Panc1 (cell line): Measurements from ENCODE around the gene OSBPL5.

Experiments used
- CTCF ChIP-seq: fragments of 450-650 bp; IDR thresholded peaks from 2 replicates; pipeline ENCODE4 v1.5.1; 2017; ENCODE audit warnings: mild to moderate bottlenecking
- POLR2AphosphoS5 ChIP-seq: IDR thresholded peaks from 2 replicates; pipeline ENCODE4 v1.6.1; 2012; ENCODE audit warnings: mild to moderate bottlenecking, low read depth, low read length, moderate library complexity
- REST ChIP-seq, 2 experiments: IDR thresholded peaks; 2 replicates each; pipeline ENCODE4 v1.6.1; 2011 to 2012; ENCODE audit warnings: low read depth in 2 of 2, control low read depth in 1 of 2, low read length in 1 of 2, mild to moderate bottlenecking in 1 of 2, moderate library complexity in 1 of 2; ENCODE audit not compliant: insufficient read depth in 1 of 2
- SIN3A ChIP-seq: IDR thresholded peaks from 2 replicates; pipeline ENCODE4 v1.6.1; 2012; ENCODE audit warnings: low read depth, mild to moderate bottlenecking, low read length, moderate library complexity, borderline replicate concordance; ENCODE audit not compliant: insufficient read depth
- TCF7L2 ChIP-seq: IDR thresholded peaks from 2 replicates; pipeline ENCODE4 v1.6.1; 2011; ENCODE audit warnings: mild to moderate bottlenecking, low read depth, low read length, inconsistent platforms

- no peak for TF ChIP-seq CTCF
- TF ChIP-seq POLR2AphosphoS5, result no peak
- TF ChIP-seq REST (IDR thresholded peaks at IDR 0.05; ENCODE audit: insufficient read depth in 1 of 2, low read depth in 2 of 2, low read length in 1 of 2), result no peak
- TF ChIP-seq TCF7L2, result no peak
- no peak for TF ChIP-seq SIN3A
Observed at GRCh38 chr11:3094223-3094824, 70.8 kb downstream of the OSBPL5 start.
